H1 (cell line): Measurements from ENCODE around the gene RGPD6. TPM values are rescaled to one million over a fixed set of nuclear protein-coding genes. Genes with fewer than 3 reads are reported as not detected.
"Not testable (repeated sequence)": the region's sequence is repeated elsewhere in the genome, so short reads cannot be mapped to it uniquely, and the experiment has no call there.

Experiments
- CTCF ChIA-PET: fragments of 300-600 bp; sonication (Branson Sonifier 250); formaldehyde crosslinking; loops from one replicate; lab custom pipeline; 2021; ENCODE audit not compliant: partially characterized antibody; lab: Charles Lee
- POLR2A ChIA-PET: fragments of 300-600 bp; sonication (Branson Sonifier 250); formaldehyde crosslinking; loops from one replicate; lab custom pipeline; 2021; ENCODE audit warnings: inconsistent platforms; ENCODE audit not compliant: partially characterized antibody; lab: Charles Lee
- DNase-seq, 2 experiments: peaks; one replicate each; pipeline versions ENCODE4 v3.0.0 to v3.0.0-alpha.2; 2010 to 2022; ENCODE audit warnings: low spot score in 2 of 2, low read depth in 1 of 2, mixed read lengths in 1 of 2
- FAIRE-seq: peaks from 2 replicates; lab custom pipeline; 2011; peaks lifted over from hg19 to GRCh38; lab: Jason Lieb, UNC
- H2AFZ ChIP-seq: 2 replicates; pipeline ENCODE4 v1.8.1; 2012; ENCODE audit warnings: low read length, inconsistent platforms
- H2AK5ac ChIP-seq: 2 replicates; pipeline ENCODE4 v1.6.1; 2013; ENCODE audit warnings: low read depth, low read length
- H2BK120ac ChIP-seq: replicated peaks from 2 replicates; pipeline ENCODE3; 2013; ENCODE audit warnings: low read depth, low read length, inconsistent platforms
- H2BK12ac ChIP-seq: 2 replicates; pipeline ENCODE4 v1.6.1; 2013; ENCODE audit warnings: low read depth, low read length
- H2BK15ac ChIP-seq: 2 replicates; pipeline ENCODE4 v1.6.1; 2013; ENCODE audit warnings: low read length
- H2BK20ac ChIP-seq: 2 replicates; pipeline ENCODE4 v1.6.1; 2013; ENCODE audit warnings: low read length
- H2BK5ac ChIP-seq: 2 replicates; pipeline ENCODE4 v1.6.1; 2013; ENCODE audit warnings: low read depth, low read length
- H3K14ac ChIP-seq: 2 replicates; pipeline ENCODE4 v1.6.1; 2013; ENCODE audit warnings: inconsistent platforms; ENCODE audit not compliant: insufficient read length
- H3K18ac ChIP-seq: 2 replicates; pipeline ENCODE4 v1.6.1; 2013; ENCODE audit warnings: low read length; ENCODE audit errors: extremely low read depth
- H3K23ac ChIP-seq: 2 replicates; pipeline ENCODE4 v1.6.1; 2013; ENCODE audit warnings: inconsistent platforms; ENCODE audit not compliant: insufficient read length
- H3K23me2 ChIP-seq: 2 replicates; pipeline ENCODE4 v1.6.1; 2013; ENCODE audit warnings: low read depth, low read length
- H3K27ac ChIP-seq: 2 replicates; pipeline ENCODE4 v1.6.1; 2011; ENCODE audit warnings: low read depth, low read length, inconsistent platforms
- H3K27me3 ChIP-seq, 4 experiments: replicated peaks in 1 of 4; 1 replicate in 1 of 4; 2 replicates in 3 of 4; pipeline versions ENCODE4 v1.6.1 to v1.8.1; 2011 to 2013; ENCODE audit warnings: low read length in 3 of 4, mild to moderate bottlenecking in 3 of 4, inconsistent platforms in 2 of 4, mixed read lengths in 2 of 4, moderate library complexity in 1 of 4; ENCODE audit not compliant: control insufficient read depth in 3 of 4, insufficient read depth in 3 of 4; ENCODE audit errors: extremely low read depth in 1 of 4
- H3K36me3 ChIP-seq, 4 experiments: 2 replicates each; pipeline versions ENCODE4 v1.6.1 to v1.8.1; 2011 to 2013; ENCODE audit warnings: mild to moderate bottlenecking in 4 of 4, low read length in 3 of 4, moderate library complexity in 2 of 4, control low read depth in 1 of 4, inconsistent platforms in 1 of 4; ENCODE audit not compliant: insufficient read depth in 4 of 4, control insufficient read depth in 2 of 4
- H3K4ac ChIP-seq: replicated peaks from 2 replicates; pipeline ENCODE3; 2013; ENCODE audit warnings: low read length, low read depth, mixed read lengths, inconsistent platforms; ENCODE audit not compliant: insufficient read length
- H3K4me1 ChIP-seq, 4 experiments: replicated peaks in 1 of 4; 1 replicate in 1 of 4; 2 replicates in 3 of 4; pipeline versions ENCODE4 v1.6.1 to v1.8.1; 2011 to 2013; ENCODE audit warnings: low read length in 3 of 4, inconsistent platforms in 2 of 4, mixed read lengths in 1 of 4; ENCODE audit not compliant: insufficient read depth in 4 of 4, control insufficient read depth in 3 of 4
- H3K4me2 ChIP-seq, 2 experiments: 2 replicates each; pipeline versions ENCODE4 v1.6.1 to v1.8.1; 2011 to 2013; ENCODE audit warnings: low read depth in 2 of 2, low read length in 2 of 2, control low read depth in 1 of 2, inconsistent platforms in 1 of 2, mild to moderate bottlenecking in 1 of 2; ENCODE audit not compliant: insufficient read depth in 1 of 2
- H3K4me3 ChIP-seq, 4 experiments: fragments of 200-600, 300-600 bp in 1 of 4; sonication (generic), shearing (Covaris generic), sonication (Bioruptor Twin) in 1 of 4; 2 replicates each; pipeline versions ENCODE4 v1.5.1 to v1.8.1; 2011 to 2016; ENCODE audit warnings: low read length in 4 of 4, low read depth in 3 of 4, control low read depth in 2 of 4, inconsistent platforms in 2 of 4, mild to moderate bottlenecking in 2 of 4, mixed read lengths in 1 of 4, moderate library complexity in 1 of 4; ENCODE audit not compliant: insufficient read depth in 2 of 4; ENCODE audit errors: extremely low read depth in 1 of 4
- H3K56ac ChIP-seq: replicated peaks from 2 replicates; pipeline ENCODE3; 2013; ENCODE audit warnings: low read depth, mild to moderate bottlenecking, mixed read lengths, low read length, inconsistent platforms; ENCODE audit not compliant: insufficient read length
- H3K79me1 ChIP-seq: 2 replicates; pipeline ENCODE4 v1.6.1; 2013; ENCODE audit warnings: low read depth, low read length, control low read depth
- H3K79me2 ChIP-seq, 2 experiments: 2 replicates each; pipeline versions ENCODE4 v1.6.1 to v1.8.1; 2012 to 2013; ENCODE audit warnings: low read length in 2 of 2, mild to moderate bottlenecking in 2 of 2, inconsistent platforms in 1 of 2; ENCODE audit not compliant: insufficient read depth in 2 of 2, control insufficient read depth in 1 of 2
- H3K9ac ChIP-seq, 4 experiments: replicated peaks in 1 of 4; 1 replicate in 1 of 4; 2 replicates in 3 of 4; pipeline versions ENCODE4 v1.6.1 to v1.8.1; 2011 to 2013; ENCODE audit warnings: low read depth in 3 of 4, low read length in 3 of 4, control low read depth in 2 of 4, mild to moderate bottlenecking in 2 of 4, moderate library complexity in 2 of 4, inconsistent platforms in 1 of 4; ENCODE audit errors: extremely low read depth in 1 of 4
- H3K9me3 ChIP-seq, 2 experiments: 2 replicates each; pipeline versions ENCODE4 v1.6.1 to v1.8.1; 2012 to 2013; ENCODE audit warnings: mild to moderate bottlenecking in 2 of 2, moderate library complexity in 2 of 2, control low read depth in 1 of 2, inconsistent platforms in 1 of 2, low read depth in 1 of 2, low read length in 1 of 2, mixed read lengths in 1 of 2; ENCODE audit not compliant: insufficient read depth in 2 of 2
- H4K20me1 ChIP-seq, 2 experiments: replicated peaks in 1 of 2; 2 replicates each; pipeline versions ENCODE3 to v1.8.1; 2011 to 2013; ENCODE audit warnings: inconsistent platforms in 2 of 2, low read length in 2 of 2, mild to moderate bottlenecking in 1 of 2; ENCODE audit not compliant: insufficient read depth in 2 of 2, control insufficient read depth in 1 of 2
- H4K5ac ChIP-seq: 2 replicates; pipeline ENCODE4 v1.6.1; 2013; ENCODE audit warnings: low read length, low read depth, mixed read lengths, inconsistent platforms; ENCODE audit not compliant: insufficient read length
- H4K8ac ChIP-seq: 2 replicates; pipeline ENCODE4 v1.8.0; 2013; ENCODE audit warnings: mild to moderate bottlenecking, moderate library complexity, low read length, inconsistent platforms; ENCODE audit not compliant: insufficient read depth; ENCODE audit errors: extremely low read depth
- H4K91ac ChIP-seq: replicated peaks from 2 replicates; pipeline ENCODE3; 2013; ENCODE audit warnings: low read length, mixed read lengths, inconsistent platforms; ENCODE audit not compliant: insufficient read length
- WGBS, 2 experiments: shearing (Covaris generic) in 1 of 2; methylation state at CpG; one replicate each; pipeline versions ENCODE4 v1.1.6 to v1.1.7; 2013 to 2015; ENCODE audit warnings: low lambda C conversion rate in 2 of 2, mixed read lengths in 2 of 2, inconsistent platforms in 1 of 2, low coverage in 1 of 2, missing lambda C conversion rate in 1 of 2; ENCODE audit not compliant: insufficient replicate concordance in 2 of 2, insufficient coverage in 1 of 2, insufficient read length in 1 of 2; ENCODE audit errors: extremely low coverage in 1 of 2, missing lambda C conversion rate in 1 of 2; 5-methylcytosine and 5-hydroxymethylcytosine counted together
- polyA plus RNA-seq, 7 experiments: library from polyadenylated mRNA; depleted of rRNA in 3 of 7; stranded (reverse) in 5 of 7; unstranded in 2 of 7; fragments of >200 nt in 5 of 7; fragments of 200-250 nt in 2 of 7; gene quantifications; 1 replicate in 5 of 7; 2 replicates in 1 of 7; 4 replicates in 1 of 7; pipeline versions ENCODE4 v1.2.1 to v1.2.3, GENCODE V29; 2011 to 2013; ENCODE audit warnings: missing spikeins in 2 of 7, mixed read lengths in 2 of 7
- total RNA-seq: library from RNA; stranded (reverse); fragmentation: NEBNext Ultra II Directional; extraction: Animal tissue kit (Norgen Biotek cat#: 25700); gene quantifications from 2 replicates; pipeline ENCODE4 v1.2.1, GENCODE V29; 2021

The RGPD6 gene
- total and polyA plus RNA-seq, 2 of the 8 experiments (the other 6 are each of a cell fraction or from before 2014, with no cell fraction given): 4.9 to 15.0 TPM

- POLR2A ChIA-PET, H2BK15ac ChIP-seq, FAIRE-seq: not testable (repeated sequence)
These were observed 104.0 kb downstream of the RGPD6 start for GRCh38 chr2:110473059-110473358.

GRCh38 chr2:110472171-110473058 is 104.6 kb downstream of the RGPD6 start, which contains the start of gene LIMS4:
LIMS4 (minus strand) TSS chr2:110472816; CDS start chr2:110472778, 38 bp downstream.
- H3K4me2 ChIP-seq, H3K27me3 ChIP-seq, H3K4me3 ChIP-seq, H3K56ac ChIP-seq, H4K8ac ChIP-seq, DNase-seq, H3K27ac ChIP-seq, H3K4me1 ChIP-seq, H3K9me3 ChIP-seq, H3K23ac ChIP-seq, H3K79me2 ChIP-seq, H3K23me2 ChIP-seq, H2BK15ac ChIP-seq, H4K5ac ChIP-seq, POLR2A ChIA-PET, H3K79me1 ChIP-seq, H3K4ac ChIP-seq, H3K18ac ChIP-seq, H2BK120ac ChIP-seq, H2BK5ac ChIP-seq, CTCF ChIA-PET, H3K9ac ChIP-seq, H2AFZ ChIP-seq, H3K14ac ChIP-seq, H2AK5ac ChIP-seq, H3K36me3 ChIP-seq, FAIRE-seq, H2BK12ac ChIP-seq, H4K91ac ChIP-seq, H2BK20ac ChIP-seq, H4K20me1 ChIP-seq: not testable (repeated sequence)
- WGBS, 2 experiments: no CpG with 5 or more reads among the region's 29 CpGs

More at GRCh38 chr2:110473059-110473358, 104.0 kb downstream of the RGPD6 start:
- CTCF ChIA-PET, H4K91ac ChIP-seq, H3K9me3 ChIP-seq, H3K27ac ChIP-seq, H3K14ac ChIP-seq, H3K56ac ChIP-seq, H2BK12ac ChIP-seq, H3K23ac ChIP-seq, H3K4me1 ChIP-seq, H3K4ac ChIP-seq, H3K9ac ChIP-seq, DNase-seq, H3K18ac ChIP-seq, H4K5ac ChIP-seq, H3K36me3 ChIP-seq, H3K27me3 ChIP-seq, H2AK5ac ChIP-seq, H2AFZ ChIP-seq, H3K79me2 ChIP-seq, H2BK5ac ChIP-seq, H4K8ac ChIP-seq, H3K23me2 ChIP-seq, H3K4me3 ChIP-seq, H4K20me1 ChIP-seq, H3K4me2 ChIP-seq, H2BK20ac ChIP-seq, H2BK120ac ChIP-seq, H3K79me1 ChIP-seq: not testable (repeated sequence)
- no CpG with 5 or more reads among the region's 3 CpGs for WGBS, 2 experiments
